GM12878 (cell line): ENCODE results near the gene SLC24A4. TPM values are rescaled to one million over a fixed set of nuclear protein-coding genes. Genes with fewer than 3 reads are reported as not detected.

ENCODE experiments used
- ATAC-seq: fragments of 200-7000 bp; cut with Tn5 transposase; 3 replicates; pipeline ENCODE4 v1.9.1; 2020; ENCODE audit warnings: mild to moderate bottlenecking, moderate library complexity
- BruUV-seq: library from RNA; stranded (reverse); fragments of 400-500 nt; replicated peaks from 2 replicates; lab custom pipeline; 2021; lab: Mats Ljungman, UMichigan
- CTCF ChIA-PET: fragments of 300-600 bp; sonication (Branson Sonifier 250); formaldehyde crosslinking; extraction: SDS; loops from one replicate; lab custom pipeline; 2021; ENCODE audit warnings: inconsistent platforms; lab: Yijun Ruan, JAX
- POLR2A ChIA-PET: fragments of 350-600 bp; formaldehyde crosslinking; extraction: SDS; loops from one replicate; lab custom pipeline; 2021; ENCODE audit warnings: inconsistent platforms; lab: Charles Lee
- RAD21 ChIA-PET: fragments of 300-600 bp; sonication (Branson Sonifier 250); formaldehyde crosslinking; loops from one replicate; lab custom pipeline; 2023; ENCODE audit warnings: antibody characterized with exemption; ENCODE audit not compliant: unreplicated experiment; lab: Charles Lee
- SMC1A ChIA-PET: fragments of 300-600 bp; sonication (Branson Sonifier 250); formaldehyde crosslinking; loops from one replicate; lab custom pipeline; 2023; ENCODE audit not compliant: unreplicated experiment, uncharacterized antibody; lab: Charles Lee
- DNase-seq: peaks from one replicate; pipeline ENCODE4 v3.0.0-alpha.2; 2011; ENCODE audit warnings: low read depth, low spot score
- FAIRE-seq: peaks from 3 replicates; lab custom pipeline; 2011; peaks lifted over from hg19 to GRCh38; lab: Jason Lieb, UNC
- H2AFZ ChIP-seq: 2 replicates; pipeline ENCODE4 v1.6.0; 2011; ENCODE audit warnings: low read depth, low read length, control low read depth; ENCODE audit not compliant: control insufficient read depth
- H3K27ac ChIP-seq: 2 replicates; pipeline ENCODE4 v1.5.1; 2011; ENCODE audit warnings: control low read depth; ENCODE audit not compliant: control insufficient read depth, insufficient read depth
- H3K27me3 ChIP-seq, 2 experiments: replicated peaks in 1 of 2; 2 replicates each; pipeline versions ENCODE4 v1.6.0 to v1.6.1; 2011; ENCODE audit warnings: low read length in 1 of 2; ENCODE audit not compliant: control insufficient read depth in 2 of 2, insufficient read depth in 2 of 2
- H3K36me3 ChIP-seq, 2 experiments: 2 replicates each; pipeline ENCODE4 v1.5.1; 2011; ENCODE audit warnings: low read length in 1 of 2; ENCODE audit not compliant: control insufficient read depth in 2 of 2, insufficient read depth in 2 of 2
- H3K4me1 ChIP-seq: 2 replicates; pipeline ENCODE4 v1.6.1; 2011; ENCODE audit warnings: mild to moderate bottlenecking, low read length, moderate library complexity, mixed read lengths; ENCODE audit not compliant: control insufficient read depth, insufficient read depth
- H3K4me2 ChIP-seq: 2 replicates; pipeline ENCODE4 v1.6.0; 2011; ENCODE audit warnings: control low read depth; ENCODE audit not compliant: control insufficient read depth, insufficient read depth
- H3K4me3 ChIP-seq: fragments of 200-600 bp; sonication (generic); 2 replicates; pipeline ENCODE4 v1.5.1; 2016
- H3K79me2 ChIP-seq: 2 replicates; pipeline ENCODE4 v1.6.0; 2011; ENCODE audit warnings: low read length; ENCODE audit not compliant: control insufficient read depth, insufficient read depth
- H3K9ac ChIP-seq: 2 replicates; pipeline ENCODE4 v1.8.0; 2011; ENCODE audit warnings: low read length, control low read depth, mixed read lengths; ENCODE audit not compliant: control insufficient read depth, insufficient read depth
- H3K9me3 ChIP-seq: replicated peaks from 3 replicates; pipeline ENCODE4 v1.5.1; 2011; ENCODE audit warnings: mild to moderate bottlenecking, low read length; ENCODE audit not compliant: control insufficient read depth, insufficient read depth
- H4K20me1 ChIP-seq: 2 replicates; pipeline ENCODE4 v1.6.0; 2011; ENCODE audit not compliant: control insufficient read depth, insufficient read depth
- ESRRA ChIP-seq: IDR thresholded peaks from 2 replicates; pipeline ENCODE4 v1.6.1; 2012; ENCODE audit warnings: mild to moderate bottlenecking, low read length, improper control_type of control experiment
- GABPA ChIP-seq: IDR thresholded peaks from 2 replicates; pipeline ENCODE4 v1.6.1; 2014; ENCODE audit warnings: antibody characterized with exemption, low read depth, mild to moderate bottlenecking, inconsistent platforms
- KAT2A ChIP-seq: conservative IDR thresholded peaks from 2 replicates; pipeline ENCODE4 v1.6.1; 2011; ENCODE audit warnings: low read depth, low read length; ENCODE audit not compliant: control insufficient read depth
- LARP7 ChIP-seq: fragments of 450-650 bp; IDR thresholded peaks from 2 replicates; pipeline ENCODE4 v1.6.1; 2017; ENCODE audit warnings: mild to moderate bottlenecking
- MTA2 ChIP-seq: fragments of 450-650 bp; IDR thresholded peaks from 2 replicates; pipeline ENCODE4 v1.6.1; 2016; ENCODE audit warnings: low read depth, mild to moderate bottlenecking, moderate library complexity
- MTA3 ChIP-seq: IDR thresholded peaks from 2 replicates; pipeline ENCODE4 v1.6.1; 2012; ENCODE audit warnings: low read length, inconsistent platforms, borderline replicate concordance
- POLR2AphosphoS2 ChIP-seq: IDR thresholded peaks from 2 replicates; pipeline ENCODE4 v1.6.1; 2011; ENCODE audit warnings: low read depth, mild to moderate bottlenecking, low read length, improper control_type of control experiment, moderate library complexity
- RELA ChIP-seq: fragments of 450-650 bp; IDR thresholded peaks from 2 replicates; pipeline ENCODE4 v1.8.0; 2014; ENCODE audit warnings: borderline replicate concordance; ENCODE audit not compliant: partially characterized antibody
- RUNX3 ChIP-seq: IDR thresholded peaks from 2 replicates; pipeline ENCODE4 v1.6.1; 2012; ENCODE audit warnings: low read length, inconsistent platforms
- SREBF1 ChIP-seq: IDR thresholded peaks from 2 replicates; pipeline ENCODE4 v1.6.1; 2012; ENCODE audit warnings: mild to moderate bottlenecking, low read length
- WGBS: methylation state at CpG from one replicate; pipeline ENCODE4 v1.1.6; 2016; ENCODE audit warnings: low lambda C conversion rate; ENCODE audit not compliant: insufficient replicate concordance, insufficient coverage; ENCODE audit errors: missing lambda C conversion rate; 5-methylcytosine and 5-hydroxymethylcytosine counted together
- in situ Hi-C: fragments of 300-500 bp; cut with MboI; formaldehyde crosslinking; loops from 9 replicates; pipeline ENCODE4 v1.14.3; 2018; ENCODE audit warnings: mixed read lengths
- intact Hi-C: fragments of 100-400 bp; cut with micrococcal nuclease; formaldehyde crosslinking; loops from one replicate; pipeline ENCODE4 v1.14.2; 2022; ENCODE audit not compliant: unreplicated experiment
- polyA plus RNA-seq, 11 experiments: library from polyadenylated mRNA; depleted of rRNA in 4 of 11; unstranded in 6 of 11; stranded (reverse) in 5 of 11; fragments of >200 nt; fragmentation: Nextera tagmentation in 4 of 11; fragmentation: Illumina TruSeq in 1 of 11; extraction: Ambion mirVana in 4 of 11; extraction: Trizol in 1 of 11; gene quantifications; 1 replicate in 1 of 11; 2 replicates in 10 of 11; pipeline versions ENCODE4 v1.2.1 to v1.2.3, GENCODE V29; 2011 to 2016; ENCODE audit warnings: inconsistent platforms in 2 of 11, missing spikeins in 2 of 11, low read depth in 1 of 11
- total RNA-seq, 4 experiments: library from RNA; depleted of rRNA in 3 of 4; stranded (reverse); fragments of >200 nt in 3 of 4; fragmentation: Illumina TruSeq in 1 of 4; extraction: Trizol in 1 of 4; gene quantifications; 2 replicates each; pipeline versions ENCODE4 v1.2.1 to v1.2.3, GENCODE V29; 2013 to 2021
- TF ChIP-seq, protein P1 (sequence below): fragments of 450-650 bp; IDR thresholded peaks from 2 replicates; pipeline ENCODE4 v1.6.1; 2016; ENCODE audit warnings: mild to moderate bottlenecking
- TF ChIP-seq, protein P2 (sequence below): fragments of 450-650 bp; IDR thresholded peaks from 2 replicates; pipeline ENCODE4 v1.6.1; 2014; ENCODE audit warnings: mild to moderate bottlenecking
- TF ChIP-seq, protein P3 (sequence below): fragments of 450-650 bp; IDR thresholded peaks from 2 replicates; pipeline ENCODE4 v1.6.1; 2017; ENCODE audit warnings: antibody characterized with exemption, mild to moderate bottlenecking, moderate library complexity

The SLC24A4 gene
- total and polyA plus RNA-seq, 10 of the 15 experiments (the other 5 are each of a cell fraction or from before 2014, with no cell fraction given): under 0.01 to 0.46 (median 0.04) TPM; not detected in 5

- TF ChIP-seq LARP7 (peak; percentile 40; the same call in 1 of the 2 replicates), KAT2A (no peak), MTA2 (no peak), RUNX3 (no peak), GABPA (no peak), SREBF1 (no peak), POLR2AphosphoS2 (no peak), RELA (no peak)
These were observed at the start of gene SLC24A4 (continued) for GRCh38 chr14:92323011-92323915.

- 15% methylated on average over 2 of the region's 2 CpGs for WGBS
- Histone ChIP-seq H3K36me3 (no peaks in the 10 kb centered on the region), H4K20me1 (no peaks in the 10 kb centered on the region), H3K79me2 (no peaks in the 10 kb centered on the region), H3K9me3 (no peaks in the 10 kb centered on the region; the same call in 2 of the 3 replicates), H3K4me1 (0 out of 2 replicates have a peak, but pooled peaks cover 3% of the 10 kb centered on the region), H3K4me3 (no peak overlapping the region), H3K27me3 (no peaks in the 10 kb centered on the region), H3K9ac (no peak overlapping the region), H3K27ac (no peak overlapping the region), H2AFZ (no peak overlapping the region), H3K4me2 (no peak overlapping the region)
- intact Hi-C loops (no loop called here), in situ Hi-C loops (no loop called here)
- no TSS peak for BruUV-seq
- SMC1A ChIA-PET: interaction anchor here (0.6 to 6.0 kb wide), 5 partner anchors 9 to 35 kb away, joined by 3 to 37 read pairs (median 3); no protein-coding TSS in a partner anchor
- RAD21 ChIA-PET: interaction anchor here (0.8 to 2.0 kb wide), 3 partner anchors 15 to 152 kb away, joined by 3 to 9 read pairs (median 3); partner anchors contain the start of genes CPSF2 and NDUFB1
- POLR2A ChIA-PET: interaction anchor here (0.6 to 4.0 kb wide), 4 partner anchors 8 to 153 kb away, joined by 3 to 27 read pairs (median 5); no protein-coding TSS in a partner anchor
- no peak for DNase-seq
- CTCF ChIA-PET: no interaction called here
- TF ChIP-seq ESRRA (no peak), MTA3 (no peak), MTA2 (no peak), RELA (no peak)
- TF ChIP-seq, protein P1, sequence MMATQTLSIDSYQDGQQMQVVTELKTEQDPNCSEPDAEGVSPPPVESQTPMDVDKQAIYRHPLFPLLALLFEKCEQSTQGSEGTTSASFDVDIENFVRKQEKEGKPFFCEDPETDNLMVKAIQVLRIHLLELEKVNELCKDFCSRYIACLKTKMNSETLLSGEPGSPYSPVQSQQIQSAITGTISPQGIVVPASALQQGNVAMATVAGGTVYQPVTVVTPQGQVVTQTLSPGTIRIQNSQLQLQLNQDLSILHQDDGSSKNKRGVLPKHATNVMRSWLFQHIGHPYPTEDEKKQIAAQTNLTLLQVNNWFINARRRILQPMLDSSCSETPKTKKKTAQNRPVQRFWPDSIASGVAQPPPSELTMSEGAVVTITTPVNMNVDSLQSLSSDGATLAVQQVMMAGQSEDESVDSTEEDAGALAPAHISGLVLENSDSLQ: 0 out of 2 replicates have a peak, but pooled peaks have one; percentile 11
- TF ChIP-seq, protein P2, sequence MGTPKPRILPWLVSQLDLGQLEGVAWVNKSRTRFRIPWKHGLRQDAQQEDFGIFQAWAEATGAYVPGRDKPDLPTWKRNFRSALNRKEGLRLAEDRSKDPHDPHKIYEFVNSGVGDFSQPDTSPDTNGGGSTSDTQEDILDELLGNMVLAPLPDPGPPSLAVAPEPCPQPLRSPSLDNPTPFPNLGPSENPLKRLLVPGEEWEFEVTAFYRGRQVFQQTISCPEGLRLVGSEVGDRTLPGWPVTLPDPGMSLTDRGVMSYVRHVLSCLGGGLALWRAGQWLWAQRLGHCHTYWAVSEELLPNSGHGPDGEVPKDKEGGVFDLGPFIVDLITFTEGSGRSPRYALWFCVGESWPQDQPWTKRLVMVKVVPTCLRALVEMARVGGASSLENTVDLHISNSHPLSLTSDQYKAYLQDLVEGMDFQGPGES: no peak
- TF ChIP-seq, protein P3, sequence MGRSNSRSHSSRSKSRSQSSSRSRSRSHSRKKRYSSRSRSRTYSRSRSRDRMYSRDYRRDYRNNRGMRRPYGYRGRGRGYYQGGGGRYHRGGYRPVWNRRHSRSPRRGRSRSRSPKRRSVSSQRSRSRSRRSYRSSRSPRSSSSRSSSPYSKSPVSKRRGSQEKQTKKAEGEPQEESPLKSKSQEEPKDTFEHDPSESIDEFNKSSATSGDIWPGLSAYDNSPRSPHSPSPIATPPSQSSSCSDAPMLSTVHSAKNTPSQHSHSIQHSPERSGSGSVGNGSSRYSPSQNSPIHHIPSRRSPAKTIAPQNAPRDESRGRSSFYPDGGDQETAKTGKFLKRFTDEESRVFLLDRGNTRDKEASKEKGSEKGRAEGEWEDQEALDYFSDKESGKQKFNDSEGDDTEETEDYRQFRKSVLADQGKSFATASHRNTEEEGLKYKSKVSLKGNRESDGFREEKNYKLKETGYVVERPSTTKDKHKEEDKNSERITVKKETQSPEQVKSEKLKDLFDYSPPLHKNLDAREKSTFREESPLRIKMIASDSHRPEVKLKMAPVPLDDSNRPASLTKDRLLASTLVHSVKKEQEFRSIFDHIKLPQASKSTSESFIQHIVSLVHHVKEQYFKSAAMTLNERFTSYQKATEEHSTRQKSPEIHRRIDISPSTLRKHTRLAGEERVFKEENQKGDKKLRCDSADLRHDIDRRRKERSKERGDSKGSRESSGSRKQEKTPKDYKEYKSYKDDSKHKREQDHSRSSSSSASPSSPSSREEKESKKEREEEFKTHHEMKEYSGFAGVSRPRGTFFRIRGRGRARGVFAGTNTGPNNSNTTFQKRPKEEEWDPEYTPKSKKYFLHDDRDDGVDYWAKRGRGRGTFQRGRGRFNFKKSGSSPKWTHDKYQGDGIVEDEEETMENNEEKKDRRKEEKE: no peak
- ATAC-seq: peak; percentile 23; the same call in 1 of the 3 replicates
- no peak for FAIRE-seq
These were observed 49.8 kb upstream of the SLC24A4 start for GRCh38 chr14:92273166-92273565.
